Activated CD4-positive, alpha-beta T cell treated with anti-CD3 and anti-CD28 coated beads for 1 hour (primary cell): Measurements from ENCODE around the gene SLC18B1.

Experiments
- DNase-seq: peaks from one replicate; pipeline ENCODE4 v3.0.0-alpha.2; 2020

SLC18B1 gene

DNA sequence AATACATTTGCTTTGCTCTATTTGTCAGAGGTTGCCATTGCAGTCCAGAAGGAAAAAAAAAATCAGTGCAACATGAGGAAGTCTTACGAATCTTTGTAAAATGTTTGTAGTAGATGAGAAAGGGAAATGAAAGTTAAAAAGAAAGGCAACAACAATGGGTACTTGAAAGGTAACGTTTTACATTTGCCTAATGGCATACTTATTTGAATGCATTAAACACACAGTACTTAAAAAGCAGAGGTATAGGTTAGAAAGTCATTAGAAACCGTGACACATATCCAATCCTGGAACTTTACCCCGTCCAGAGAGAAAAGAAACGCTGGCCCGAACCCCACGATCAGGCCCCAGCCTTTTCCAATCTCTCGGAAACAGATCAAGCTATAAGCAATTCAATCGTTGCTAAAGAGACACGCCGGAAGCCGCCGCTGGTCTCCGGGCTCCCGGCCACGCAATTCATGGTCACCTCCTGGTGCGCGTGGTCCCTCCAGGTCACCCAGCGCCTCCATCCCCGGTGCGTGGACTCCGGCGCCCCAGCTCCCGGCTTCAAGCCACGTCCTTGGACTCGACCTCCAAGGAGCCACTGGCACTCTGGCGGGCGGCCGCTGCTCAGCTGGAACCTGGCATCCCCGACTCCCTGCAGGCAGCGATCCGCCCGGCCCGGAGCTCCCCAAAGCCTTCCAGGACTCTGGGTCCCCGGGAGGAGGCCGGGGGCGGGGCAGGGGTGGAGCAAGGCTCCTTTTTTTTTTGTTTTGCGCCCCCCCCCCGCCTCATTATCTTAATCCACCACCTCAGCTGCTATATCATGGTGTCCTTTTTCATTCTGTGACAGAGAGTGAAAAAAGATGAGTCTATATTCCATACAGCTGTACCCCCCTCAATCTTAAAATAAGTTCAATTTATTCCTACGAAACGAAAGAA is at the start of gene SLC18B1:
SLC18B1 (minus strand) TSS at position 687 of the 918 bp plus-strand sequence; CDS start at position 506, 181 bp downstream.
- DNase-seq: peak; percentile 34

DNA sequence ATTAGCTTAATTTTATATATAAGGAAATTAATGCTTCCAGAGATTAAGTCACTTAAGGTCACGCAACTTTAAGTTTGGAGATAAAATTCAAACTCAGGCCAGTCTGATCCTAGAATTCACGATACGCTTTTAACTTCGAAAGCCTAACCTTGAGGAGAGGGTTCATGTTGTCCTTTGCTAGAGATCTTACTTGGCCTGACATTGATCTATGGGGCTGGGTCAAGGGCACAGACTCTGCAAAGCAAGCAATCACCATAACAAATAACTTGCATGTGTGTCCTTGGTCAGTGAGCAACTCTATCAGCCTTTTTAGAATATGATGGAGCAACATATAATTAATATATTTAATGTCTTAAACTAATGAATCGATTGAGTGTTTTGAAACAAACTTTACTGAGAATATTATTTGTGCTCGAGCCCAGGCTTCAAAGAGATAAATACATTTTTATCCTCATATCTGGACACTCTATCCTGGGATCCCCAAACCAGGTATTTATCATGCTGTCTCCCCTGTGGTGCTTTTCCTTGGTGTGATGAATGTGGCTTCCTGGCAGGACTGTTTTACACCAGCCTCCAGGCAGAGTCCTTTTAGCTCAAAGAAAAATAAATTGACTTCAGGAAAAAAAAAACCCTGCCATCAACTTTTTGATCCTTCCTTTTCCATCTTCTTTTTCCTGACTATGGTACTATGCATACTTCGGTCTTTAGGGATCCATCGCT is 45.0 kb upstream of the SLC18B1 start:
- DNase-seq: no peak

DNA sequence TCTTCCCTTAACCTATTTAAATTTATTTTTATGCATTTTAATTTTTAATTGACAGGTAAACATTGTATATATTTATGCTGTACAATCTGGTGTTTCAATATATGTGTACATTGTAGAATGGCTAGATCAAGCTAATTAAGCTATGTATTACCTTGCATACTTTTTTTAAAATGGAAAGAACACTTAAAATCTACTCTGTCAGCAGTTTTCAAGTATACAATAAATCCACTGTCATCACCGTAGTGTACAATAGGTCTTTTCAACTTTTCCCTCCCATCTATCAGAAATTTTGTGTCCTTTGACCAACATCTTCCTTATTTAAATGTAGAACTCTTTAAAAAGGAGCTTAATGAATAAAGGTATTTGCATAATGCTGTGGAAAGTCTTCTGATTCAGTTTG is 43.5 kb upstream of the SLC18B1 start:
- no peak for DNase-seq

DNA sequence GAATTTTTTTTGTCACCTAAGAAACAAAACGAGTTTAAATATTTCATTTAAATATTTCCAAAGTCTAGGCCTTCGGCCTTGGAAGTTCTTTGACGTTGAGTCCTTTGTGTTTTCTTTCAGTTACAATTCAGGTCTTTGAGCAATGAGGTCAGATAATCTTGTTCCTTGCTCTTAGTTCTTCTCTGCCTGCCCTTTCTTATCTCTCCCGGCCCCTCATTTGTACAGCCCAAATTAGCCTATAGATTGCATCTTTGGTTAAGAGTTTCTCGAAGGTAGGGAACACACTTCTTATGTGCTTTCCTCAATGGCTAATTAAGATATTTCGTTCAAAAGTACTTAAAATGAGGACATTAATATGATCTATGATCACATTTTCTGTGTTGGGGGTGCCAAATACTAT is 34.5 kb upstream of the SLC18B1 start:
- no peak for DNase-seq

DNA sequence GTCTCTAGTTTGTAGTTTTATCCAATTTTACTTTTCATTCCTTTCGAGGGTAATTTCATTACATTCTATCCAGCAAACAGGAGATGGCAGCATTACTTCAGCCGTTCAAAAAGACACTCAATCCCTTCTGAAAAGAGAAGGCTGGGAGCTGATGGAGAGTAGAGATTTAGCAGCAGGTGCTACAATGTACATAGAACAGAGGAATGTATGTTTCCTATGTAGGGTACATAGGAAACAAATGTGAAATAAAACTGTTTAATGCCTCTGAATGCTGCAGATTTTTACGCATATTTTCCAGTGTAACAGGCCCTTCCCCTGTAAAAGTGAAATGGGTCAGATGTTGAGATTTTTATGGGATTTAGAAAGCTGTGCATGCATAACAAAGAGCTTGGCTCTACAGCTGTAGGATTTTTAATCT is 31.9 kb upstream of the SLC18B1 start:
- no peak for DNase-seq

DNA sequence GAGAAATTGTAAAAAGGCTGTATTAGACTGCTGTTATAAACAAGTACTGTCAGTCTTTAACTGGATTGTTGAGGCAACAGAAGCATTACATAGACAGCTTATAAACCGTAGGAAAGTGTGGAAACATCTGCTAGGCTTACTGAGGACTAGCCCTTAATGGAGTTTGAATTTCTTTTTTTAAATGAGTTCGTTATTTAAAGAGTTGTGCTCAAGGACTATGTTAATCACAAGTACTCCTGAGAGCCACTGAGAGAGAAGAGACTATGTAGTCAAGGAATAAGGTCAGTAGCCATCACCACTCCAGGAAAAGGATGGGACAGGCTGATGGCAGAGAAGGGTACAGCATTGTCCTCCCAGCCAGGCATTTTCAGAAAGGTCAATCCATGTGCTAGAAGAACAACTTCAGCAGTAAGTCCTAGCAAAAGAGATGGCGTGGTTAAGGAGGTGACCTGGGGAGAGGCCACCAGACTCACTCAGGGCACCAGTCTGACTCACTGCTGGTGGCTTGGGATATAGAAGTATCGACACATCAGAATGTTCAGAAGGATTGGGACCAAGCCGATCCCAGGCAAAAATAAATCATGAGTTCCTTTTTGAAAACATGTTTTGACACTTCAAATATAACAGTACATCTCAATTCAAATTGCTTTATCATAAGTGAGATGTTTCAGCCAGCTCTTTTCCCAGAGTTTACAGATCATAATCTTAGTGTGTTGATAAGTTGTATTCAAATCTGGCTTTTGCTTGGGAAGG is 22.4 kb upstream of the SLC18B1 start:
- DNase-seq: no peak

DNA sequence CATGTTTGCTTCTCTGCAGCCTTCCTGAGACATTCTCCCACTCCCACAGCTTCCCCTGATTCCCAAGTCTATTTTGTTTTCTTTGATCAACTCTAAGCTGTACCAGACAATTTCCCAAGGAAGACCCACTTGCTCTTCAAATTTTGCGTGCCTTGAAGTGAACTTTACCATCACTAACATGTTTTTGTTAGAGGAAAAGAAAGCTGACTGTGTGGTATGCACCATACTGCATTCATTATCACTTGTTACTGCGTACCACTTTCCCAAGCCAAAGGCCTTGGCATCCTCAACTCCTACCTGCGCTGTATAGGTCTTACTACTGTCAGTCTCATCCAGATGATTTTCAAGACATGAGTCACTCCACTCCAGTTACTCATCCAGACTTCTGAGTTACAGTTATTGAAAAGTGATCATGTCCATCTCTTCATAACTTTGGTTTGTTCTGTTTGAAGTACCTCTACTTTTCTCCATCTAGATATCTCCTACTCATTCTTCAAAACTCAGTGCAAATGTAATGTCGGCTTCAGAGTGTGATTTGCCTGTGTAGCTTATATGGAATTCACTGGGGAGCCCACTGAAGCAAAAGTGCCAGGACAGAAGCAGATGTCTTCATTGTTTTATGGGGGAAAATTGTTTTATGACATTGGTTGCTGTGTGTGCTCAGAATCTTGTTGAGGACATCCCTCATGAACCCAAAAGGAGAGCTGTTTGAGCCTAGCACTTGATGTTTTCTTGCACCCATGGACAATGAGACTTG is 21.1 kb upstream of the SLC18B1 start:
- no peak for DNase-seq

DNA sequence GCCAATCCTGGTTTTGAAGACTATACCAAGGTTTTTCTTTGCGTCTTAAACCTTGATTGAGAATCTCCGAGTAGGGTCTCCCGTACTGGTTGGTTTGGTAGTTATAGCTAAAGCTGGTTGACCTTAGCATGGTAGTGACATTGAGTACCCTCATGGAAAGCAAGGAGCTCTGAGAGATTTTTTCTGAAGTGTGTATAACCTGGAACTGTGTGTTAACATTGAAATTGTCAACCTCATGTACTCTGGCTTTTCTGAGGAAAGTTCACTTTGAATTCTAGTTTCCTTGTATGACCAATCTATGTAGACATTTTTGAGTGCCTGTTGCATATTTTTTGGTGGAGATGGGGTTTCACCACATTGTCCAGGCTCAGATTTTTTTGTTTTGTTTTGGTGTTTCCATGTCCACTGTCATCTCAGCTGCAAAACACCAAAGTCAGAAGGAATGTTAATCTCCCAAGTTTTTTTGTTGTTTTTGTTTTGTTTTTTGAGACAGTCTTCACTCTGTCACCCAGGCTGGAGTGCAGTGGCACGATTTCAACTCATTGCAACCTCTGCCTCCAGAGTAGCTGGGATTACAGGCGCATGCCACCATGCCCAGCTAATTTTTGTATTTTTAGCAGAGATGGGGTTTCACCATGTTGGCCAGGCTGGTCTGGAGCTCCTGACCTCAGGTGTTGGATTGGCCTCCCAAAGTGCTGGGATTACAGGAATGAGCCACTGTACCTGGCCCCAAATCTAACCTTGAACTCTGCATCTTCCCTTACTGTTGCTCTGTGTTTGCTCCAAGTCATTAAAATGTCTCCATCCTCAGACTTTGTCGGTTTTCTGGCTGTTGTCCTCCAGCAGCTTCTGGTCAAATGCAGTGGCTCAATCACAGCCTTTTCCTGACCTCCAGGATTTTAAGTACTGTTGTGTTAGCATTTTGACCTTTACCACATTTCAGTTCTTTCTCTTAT is 20.2 kb upstream of the SLC18B1 start:
- no peak for DNase-seq

DNA sequence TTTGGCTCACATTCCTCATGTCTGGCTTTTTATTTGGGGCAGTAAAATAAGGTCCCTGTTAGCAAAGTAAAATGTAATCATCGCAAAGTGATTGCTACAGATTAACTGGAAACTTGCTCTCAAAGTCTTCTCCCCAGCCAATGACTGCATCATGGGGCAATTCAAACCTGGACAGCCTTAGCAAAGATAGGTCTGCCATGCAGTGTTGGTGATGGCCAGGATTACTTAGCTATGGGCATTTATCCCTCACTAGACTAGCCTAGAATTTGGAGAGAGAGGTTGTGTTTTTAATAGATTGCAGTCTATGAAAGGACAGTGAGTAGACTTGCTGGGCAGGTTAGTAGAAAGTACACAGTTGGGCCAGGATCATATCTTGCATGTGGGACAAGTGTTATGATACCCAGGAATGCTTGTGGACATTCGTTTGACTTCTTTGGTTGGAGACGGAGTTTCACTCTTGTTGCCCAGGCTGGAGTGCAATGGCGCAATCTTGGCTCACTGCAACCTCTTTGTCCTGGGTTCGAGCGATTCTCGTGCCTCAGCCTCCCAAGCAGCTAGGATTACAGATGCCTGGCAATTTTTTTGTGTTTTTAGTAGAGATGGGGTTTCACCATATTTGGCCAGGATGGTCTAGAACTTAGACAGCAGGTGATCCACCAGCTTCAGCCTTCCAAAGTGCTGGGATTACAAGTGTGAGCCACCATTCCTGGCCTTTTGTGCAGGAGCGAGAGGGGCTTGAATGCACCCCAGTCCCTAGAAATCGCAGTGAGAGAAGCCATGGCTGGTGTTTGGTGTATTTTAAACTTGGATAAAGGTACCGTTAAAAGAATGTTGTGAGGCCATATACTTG is 19.3 kb upstream of the SLC18B1 start:
- DNase-seq: no peak

DNA sequence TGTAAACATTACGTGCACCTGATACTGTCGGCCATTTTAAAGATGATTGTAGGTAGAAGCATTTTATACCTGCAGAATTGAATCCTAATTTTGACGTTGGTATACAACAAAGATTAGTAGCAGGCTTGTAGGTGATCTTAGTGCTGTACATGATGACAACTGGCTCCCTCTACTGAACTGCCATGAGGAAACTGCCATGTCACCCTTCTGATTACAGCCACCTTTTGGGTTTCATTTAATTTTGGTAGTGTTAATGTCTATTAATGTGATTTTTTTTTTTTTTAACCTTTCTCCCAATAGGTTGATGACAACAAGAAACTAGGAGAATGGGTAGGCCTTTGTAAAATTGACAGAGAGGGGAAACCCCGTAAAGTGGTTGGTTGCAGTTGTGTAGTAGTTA is 18.2 kb upstream of the SLC18B1 start:
- DNase-seq: no peak

DNA sequence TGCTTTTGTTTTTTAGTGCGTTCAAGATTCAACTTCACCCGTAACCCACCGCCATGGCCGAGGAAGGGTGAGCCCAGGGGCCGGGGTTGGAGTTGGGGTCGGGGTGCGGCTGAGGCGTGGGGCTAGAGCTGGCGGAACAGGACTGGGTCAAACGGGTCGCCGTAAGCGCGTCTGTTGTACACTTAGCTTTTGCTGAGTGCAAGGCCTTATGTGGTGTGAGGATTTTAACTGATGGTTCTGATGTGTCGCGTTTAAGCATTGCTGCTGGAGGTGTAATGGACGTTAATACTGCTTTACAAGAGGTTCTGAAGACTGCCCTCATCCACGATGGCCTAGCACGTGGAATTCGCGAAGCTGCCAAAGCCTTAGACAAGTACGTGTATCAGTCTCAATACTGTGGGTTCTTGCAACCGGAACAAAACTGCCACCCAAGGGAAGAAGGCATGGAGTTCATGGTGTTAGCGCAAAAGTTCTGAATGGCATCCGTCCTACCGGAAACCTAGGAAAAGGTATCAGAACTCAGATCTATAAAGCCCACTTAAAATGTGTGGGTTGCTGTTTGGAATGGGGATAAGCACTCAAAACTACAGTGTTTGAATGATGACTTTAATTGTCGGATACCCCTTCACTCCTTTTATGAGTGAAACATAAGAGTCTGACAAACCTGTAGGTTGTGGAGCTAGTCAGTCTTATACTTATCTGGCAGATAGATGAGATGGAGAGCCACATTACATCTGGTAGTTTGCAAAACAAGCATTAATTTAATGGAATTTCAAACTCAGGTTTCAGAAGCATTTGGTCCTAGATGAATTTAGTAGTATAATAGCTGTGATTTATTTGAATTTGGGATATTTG is 16.5 kb upstream of the SLC18B1 start:
- no peak for DNase-seq

DNA sequence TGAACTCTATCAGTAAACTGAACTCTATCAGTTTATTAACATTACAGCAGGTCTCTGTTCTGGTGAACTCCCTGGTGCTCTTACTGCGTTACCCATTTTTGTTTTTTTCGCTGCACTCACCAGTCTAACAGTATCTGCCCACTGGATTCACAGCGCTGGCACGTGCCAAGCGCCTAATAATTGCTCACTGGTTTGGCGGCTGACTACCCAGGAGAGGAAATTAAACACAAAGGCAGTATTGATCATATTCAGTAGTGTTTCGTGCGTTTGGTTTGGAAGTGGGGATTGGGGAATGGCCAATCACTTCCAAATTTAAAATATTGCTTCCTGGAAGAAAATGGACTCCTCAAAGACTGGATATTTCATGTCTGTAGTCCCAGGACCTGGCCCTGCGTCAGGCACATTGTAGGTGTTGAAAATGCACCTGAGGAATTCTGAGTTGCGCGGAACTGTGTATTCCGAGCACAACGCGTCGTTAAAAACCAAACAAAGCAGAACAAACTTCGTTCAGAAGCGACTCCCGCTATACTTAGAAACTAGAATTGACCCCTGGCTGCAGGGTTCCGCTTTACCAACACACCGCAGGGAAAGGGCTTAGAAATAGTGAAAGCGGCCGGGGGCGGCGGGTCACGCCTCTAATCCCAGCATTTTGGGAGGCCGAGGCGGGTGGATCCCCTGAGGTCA is 14.9 kb upstream of the SLC18B1 start:
- DNase-seq: peak; percentile 26

DNA sequence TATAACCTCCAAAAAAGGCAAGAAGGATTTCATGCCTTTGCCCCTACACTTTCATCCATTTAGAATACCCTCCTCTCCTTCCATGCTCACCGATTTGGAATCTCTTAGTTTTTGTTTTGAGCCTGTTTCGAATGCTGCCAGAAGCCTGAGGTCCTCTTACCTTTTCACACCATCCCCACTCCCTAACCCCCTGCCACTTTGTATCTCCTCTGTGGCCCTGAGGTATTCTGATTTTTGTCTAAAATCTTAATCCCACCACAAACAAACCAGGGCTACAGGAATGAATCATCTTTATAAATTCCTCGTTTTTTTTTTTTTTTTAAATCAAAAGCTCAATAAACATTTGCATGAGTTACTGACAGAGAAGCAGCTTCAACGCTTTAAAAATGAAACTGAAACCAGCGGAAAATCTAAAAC is 14.3 kb upstream of the SLC18B1 start:
- no peak for DNase-seq

DNA sequence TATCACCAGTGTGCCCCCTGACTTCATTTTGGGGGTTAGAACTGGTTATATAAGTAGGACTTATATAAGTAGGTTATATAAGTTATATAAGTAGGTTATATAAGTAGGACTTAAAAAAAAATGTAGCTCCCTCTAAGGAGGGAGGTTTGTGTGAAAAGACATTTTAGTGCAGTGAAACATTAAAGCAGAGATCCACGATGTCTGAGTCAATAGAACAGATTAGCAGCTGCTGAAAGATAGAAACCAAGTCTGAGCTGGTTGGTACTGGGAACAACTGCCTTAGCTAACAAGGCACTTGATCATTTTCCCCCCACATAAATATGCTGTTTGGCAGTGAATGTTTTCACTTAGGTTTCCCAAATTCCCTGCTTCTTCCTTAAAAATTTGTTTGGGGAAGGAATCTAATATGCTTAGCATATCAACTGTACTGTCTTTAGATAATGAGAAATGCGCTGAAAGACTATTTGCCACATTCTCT is 13.9 kb upstream of the SLC18B1 start:
- DNase-seq: no peak

DNA sequence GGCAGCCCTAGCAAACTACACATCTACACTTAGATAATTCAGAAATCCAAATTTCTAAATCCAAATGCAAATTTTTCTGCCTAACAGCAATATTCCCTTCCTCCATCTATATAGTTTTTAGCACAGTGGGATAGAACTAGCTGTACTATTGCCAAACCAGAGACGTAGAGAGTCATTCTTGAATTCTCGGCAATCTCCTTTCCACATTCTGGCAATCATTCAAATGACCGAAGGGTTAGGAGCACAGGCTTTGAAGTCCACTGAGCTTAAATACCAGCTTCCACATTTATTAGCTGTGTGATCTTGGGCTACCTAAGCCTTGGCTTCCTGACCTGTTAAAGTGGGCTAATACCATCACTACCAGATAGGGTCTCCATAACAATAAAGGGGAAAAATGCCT is 12.8 kb upstream of the SLC18B1 start:
- no peak for DNase-seq

DNA sequence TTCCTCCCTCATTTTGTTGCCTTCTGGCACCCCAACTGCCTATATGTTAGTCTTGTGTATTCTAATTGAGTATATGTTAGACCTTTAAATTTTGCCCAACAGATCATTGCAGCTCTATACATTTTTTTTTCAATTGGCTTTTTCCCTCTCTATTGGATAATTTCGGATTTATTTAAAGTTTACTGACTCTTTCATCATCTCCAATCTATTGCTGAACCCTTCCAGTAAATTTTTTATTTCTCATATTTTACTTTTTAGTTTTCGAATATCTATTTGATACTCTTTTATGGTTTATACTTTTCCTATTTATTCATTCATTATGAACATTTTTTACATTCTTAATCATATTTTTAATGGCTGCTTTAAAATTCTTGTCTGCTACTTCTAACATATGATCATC is 7.1 kb upstream of the SLC18B1 start:
- no peak for DNase-seq

DNA sequence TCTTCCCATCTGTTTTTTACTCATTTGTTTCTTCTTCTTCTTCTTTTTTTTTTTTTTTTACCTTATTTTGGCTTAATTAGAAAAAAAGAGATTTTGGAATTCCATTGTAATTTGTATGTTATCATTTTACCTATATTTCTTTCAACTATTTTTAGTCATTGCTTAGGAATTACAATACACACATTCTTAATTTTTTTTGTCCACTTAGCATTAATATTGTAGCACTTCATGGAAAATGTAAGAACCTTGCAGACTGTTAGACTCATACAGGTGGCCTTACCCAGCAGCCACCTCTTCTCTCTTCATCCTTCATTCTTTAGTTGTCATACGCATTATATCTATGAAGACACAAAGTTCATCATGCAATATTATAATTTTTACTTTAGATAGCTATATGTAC is 5.8 kb upstream of the SLC18B1 start:
- no peak for DNase-seq

DNA sequence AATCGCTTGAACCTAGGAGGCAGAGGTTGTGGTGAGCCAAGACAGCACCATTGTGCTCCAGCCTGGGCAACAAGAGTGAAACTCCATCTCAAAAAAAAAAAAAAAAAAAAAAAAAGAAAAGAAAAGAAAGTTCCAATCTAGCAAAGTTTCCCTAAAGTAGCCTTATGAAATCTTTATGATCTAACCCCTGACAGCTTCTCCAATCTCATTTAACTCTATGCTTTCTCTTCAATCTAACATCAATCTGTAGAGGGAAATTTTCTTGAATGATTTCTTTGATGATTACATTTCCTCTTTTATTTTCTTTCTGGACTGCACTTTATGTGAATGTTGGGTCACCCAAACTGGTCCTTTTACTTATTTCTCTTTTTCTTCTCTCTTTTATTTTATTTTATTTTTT is 2.2 kb upstream of the SLC18B1 start:
- DNase-seq: no peak
